A549 (cell line): Measurements from ENCODE around the gene CHIC2. TPM values are rescaled to one million over a fixed set of nuclear protein-coding genes. Genes with fewer than 3 reads are reported as not detected.

Experiments
- ATAC-seq, 2 experiments: fragments of 200-7000 bp in 1 of 2; fragments of >200 bp in 1 of 2; cut with Nextera tagmentation in 1 of 2; cut with Tn5 transposase in 1 of 2; 3 replicates each; pipeline versions ENCODE4 v1.8.0 to v1.9.1; 2018 to 2020; ENCODE audit warnings: mild to moderate bottlenecking in 1 of 2, moderate library complexity in 1 of 2
- CTCF ChIA-PET: fragments of 300-600 bp; sonication (Branson Sonifier 250); formaldehyde crosslinking; extraction: SDS; loops from one replicate; lab custom pipeline; 2021; ENCODE audit warnings: antibody characterized with exemption, inconsistent platforms; lab: Yijun Ruan, JAX
- POLR2A ChIA-PET: fragments of 350-600 bp; formaldehyde crosslinking; extraction: SDS; loops from one replicate; lab custom pipeline; 2021; ENCODE audit warnings: antibody characterized with exemption, inconsistent platforms; lab: Yijun Ruan, JAX
- DNase-seq, 2 experiments: peaks; one replicate each; pipeline versions ENCODE4 v3.0.0 to v3.0.0-alpha.2; 2011 to 2016; ENCODE audit warnings: low read depth in 1 of 2, low spot score in 1 of 2
- FAIRE-seq: peaks from 2 replicates; lab custom pipeline; 2011; peaks lifted over from hg19 to GRCh38; lab: Jason Lieb, UNC
- H3K27ac ChIP-seq, 2 experiments: fragments of >200 bp; sonication (Bioruptor Twin); formaldehyde crosslinking; 3 replicates each; pipeline ENCODE4 v1.5.1; 2016 to 2017
- H3K4me1 ChIP-seq: fragments of >200 bp; sonication (Bioruptor Twin); formaldehyde crosslinking; 3 replicates; pipeline ENCODE4 v1.6.1; 2016
- H3K4me2 ChIP-seq: fragments of >200 bp; sonication (Bioruptor Twin); formaldehyde crosslinking; 3 replicates; pipeline ENCODE4 v1.6.1; 2016
- H3K4me3 ChIP-seq: fragments of >200 bp; sonication (Bioruptor Twin); formaldehyde crosslinking; 3 replicates; pipeline ENCODE4 v1.5.1; 2016
- H3K9me3 ChIP-seq: fragments of >200 bp; sonication (Bioruptor Twin); formaldehyde crosslinking; 3 replicates; pipeline ENCODE4 v1.6.1; 2016
- ATOH8 ChIP-seq: fragments of 250-450 bp; sonication (Bioruptor Pico); IDR thresholded peaks from 2 replicates; pipeline ENCODE4 v1.5.0; 2020; ENCODE audit warnings: low read depth, mild to moderate bottlenecking, moderate library complexity
- CBX2 ChIP-seq: fragments of 200-600 bp; sonication (generic); IDR thresholded peaks from 2 replicates; pipeline ENCODE4 v1.6.1; 2016; ENCODE audit warnings: low read depth, mild to moderate bottlenecking, borderline replicate concordance
- CEBPB ChIP-seq, 2 experiments: fragments of >200 bp in 1 of 2; sonication (Bioruptor Twin) in 1 of 2; formaldehyde crosslinking in 1 of 2; IDR thresholded peaks; 2 replicates each; pipeline ENCODE4 v1.6.1; 2012 to 2016
- CHD4 ChIP-seq: fragments of 200-600 bp; sonication (generic); IDR thresholded peaks from 2 replicates; pipeline ENCODE4 v1.6.1; 2016; ENCODE audit warnings: antibody characterized with exemption, mild to moderate bottlenecking, borderline replicate concordance
- E2F6 ChIP-seq: IDR thresholded peaks from 2 replicates; pipeline ENCODE4 v1.6.1; 2012; ENCODE audit warnings: low read depth, borderline replicate concordance
- EHF ChIP-seq: fragments of 250-450 bp; sonication (Bioruptor Pico); IDR thresholded peaks from 2 replicates; pipeline ENCODE4 v1.5.0; 2020; ENCODE audit warnings: mild to moderate bottlenecking
- EP300 ChIP-seq, 2 experiments: fragments of >200 bp; sonication (Bioruptor Twin); formaldehyde crosslinking; IDR thresholded peaks; 2 replicates in 1 of 2; 3 replicates in 1 of 2; pipeline ENCODE4 v1.6.1; 2016 to 2017
- FOSL2 ChIP-seq, 2 experiments: fragments of 450-650 bp in 1 of 2; fragments of >200 bp in 1 of 2; sonication (Bioruptor Twin) in 1 of 2; formaldehyde crosslinking; IDR thresholded peaks; 2 replicates each; pipeline versions ENCODE4 v1.5.0 to v1.6.1; 2016 to 2020; ENCODE audit warnings: mild to moderate bottlenecking in 1 of 2, moderate library complexity in 1 of 2
- FOXS1 ChIP-seq: fragments of 250-450 bp; sonication (Bioruptor Pico); IDR thresholded peaks from 2 replicates; pipeline ENCODE4 v1.5.0; 2020; ENCODE audit warnings: mild to moderate bottlenecking, moderate library complexity
- GATA3 ChIP-seq: IDR thresholded peaks from 2 replicates; pipeline ENCODE4 v1.6.1; 2012; ENCODE audit warnings: borderline replicate concordance
- HDAC2 ChIP-seq: fragments of 200-600 bp; sonication (generic); IDR thresholded peaks from 2 replicates; pipeline ENCODE4 v1.6.1; 2016
- HOXB13 ChIP-seq: fragments of 250-450 bp; sonication (Bioruptor Pico); IDR thresholded peaks from 2 replicates; pipeline ENCODE4 v1.5.0; 2020; ENCODE audit warnings: low read depth, mild to moderate bottlenecking, moderate library complexity
- KDM1A ChIP-seq: fragments of 200-600 bp; sonication (generic); IDR thresholded peaks from 2 replicates; pipeline ENCODE4 v1.6.1; 2016; ENCODE audit warnings: low read depth, mild to moderate bottlenecking
- KDM5A ChIP-seq: fragments of 200-600 bp; sonication (generic); IDR thresholded peaks from 2 replicates; pipeline ENCODE4 v1.6.1; 2016; ENCODE audit warnings: antibody characterized with exemption, mild to moderate bottlenecking
- MAFK ChIP-seq: fragments of 450-650 bp; IDR thresholded peaks from 2 replicates; pipeline ENCODE4 v1.6.1; 2014; ENCODE audit not compliant: partially characterized antibody
- POLR2AphosphoS2 ChIP-seq: conservative IDR thresholded peaks from 2 replicates; pipeline ENCODE4 v1.6.1; 2012; ENCODE audit warnings: low read length, improper control_type of control experiment, inconsistent platforms
- RAD21 ChIP-seq, 2 experiments: fragments of >200 bp in 1 of 2; sonication (Bioruptor Twin) in 1 of 2; formaldehyde crosslinking in 1 of 2; IDR thresholded peaks in 1 of 2; conservative IDR thresholded peaks in 1 of 2; 2 replicates in 1 of 2; 3 replicates in 1 of 2; pipeline ENCODE4 v1.6.1; 2012 to 2018; ENCODE audit warnings: inconsistent platforms in 1 of 2
- RCOR1 ChIP-seq: fragments of 150-350 bp; IDR thresholded peaks from 2 replicates; pipeline ENCODE4 v1.6.1; 2014; ENCODE audit warnings: antibody characterized with exemption, low read length, low read depth
- REST ChIP-seq: fragments of 200-600 bp; sonication (generic); IDR thresholded peaks from 2 replicates; pipeline ENCODE4 v1.6.1; 2016; ENCODE audit warnings: antibody characterized with exemption, mild to moderate bottlenecking, moderate library complexity
- RFX5 ChIP-seq: fragments of 450-650 bp; IDR thresholded peaks from 2 replicates; pipeline ENCODE4 v1.7.1; 2014; ENCODE audit warnings: antibody characterized with exemption, mild to moderate bottlenecking, moderate library complexity
- RNF2 ChIP-seq: fragments of 200-600 bp; sonication (generic); IDR thresholded peaks from 2 replicates; pipeline ENCODE4 v1.6.1; 2016; ENCODE audit warnings: low read depth, mild to moderate bottlenecking, antibody characterized with exemption, moderate library complexity, borderline replicate concordance
- SMC3 ChIP-seq: fragments of >200 bp; sonication (Bioruptor Twin); formaldehyde crosslinking; IDR thresholded peaks from 3 replicates; pipeline ENCODE4 v1.6.1; 2018; ENCODE audit warnings: inconsistent platforms
- TFCP2L1 ChIP-seq: fragments of 250-450 bp; sonication (Bioruptor Pico); IDR thresholded peaks from 2 replicates; pipeline ENCODE4 v1.5.0; 2021; ENCODE audit warnings: mild to moderate bottlenecking
- TP53 ChIP-seq: fragments of 250-450 bp; sonication (Bioruptor Pico); IDR thresholded peaks from 2 replicates; pipeline ENCODE4 v1.5.0; 2021; ENCODE audit warnings: mild to moderate bottlenecking, moderate library complexity
- USF2 ChIP-seq: fragments of 450-650 bp; IDR thresholded peaks from 2 replicates; pipeline ENCODE4 v1.6.1; 2014; ENCODE audit warnings: antibody characterized with exemption
- ZC3H11A ChIP-seq: fragments of 450-650 bp; IDR thresholded peaks from 2 replicates; pipeline ENCODE4 v1.6.1; 2014; ENCODE audit warnings: antibody characterized with exemption, mild to moderate bottlenecking
- ZNF302 ChIP-seq: fragments of 250-450 bp; sonication (Bioruptor Pico); IDR thresholded peaks from 2 replicates; pipeline ENCODE4 v1.9.0; 2021; ENCODE audit warnings: inconsistent platforms, mild to moderate bottlenecking, moderate library complexity
- WGBS: methylation state at CpG from one replicate; pipeline ENCODE4 v1.1.6; 2017; ENCODE audit errors: missing lambda C conversion rate; 5-methylcytosine and 5-hydroxymethylcytosine counted together
- polyA plus RNA-seq, 4 experiments: library from polyadenylated mRNA; depleted of rRNA in 3 of 4; stranded (reverse); fragments of >200 nt; fragmentation: RNase III in 1 of 4; extraction: RNeasy Plus Mini Kit Qiagen cat#74134 plus additional on column Dnase treatment in 1 of 4; gene quantifications; 2 replicates in 3 of 4; 3 replicates in 1 of 4; pipeline ENCODE4 v1.2.3, GENCODE V29; 2011 to 2017

The CHIC2 gene
- polyA plus RNA-seq, 2 of the 4 experiments (the other 2 are of a cell fraction) = 5.9 to 10.1 TPM

- no peak for TF ChIP-seq RAD21 (conservative IDR thresholded peaks at IDR 0.05 in 1 of 2, IDR thresholded peaks at IDR 0.05 in 1 of 2)
- TF ChIP-seq GATA3 = no peak
- no peak for TF ChIP-seq CHD4
- TF ChIP-seq ZC3H11A = no peak
- no peak for TF ChIP-seq FOSL2 (IDR thresholded peaks at IDR 0.05)
- no peak for TF ChIP-seq FOSL2 (CRISPR knock-in tag; IDR thresholded peaks at IDR 0.05)
Measured at GRCh38 chr4:53992785-53993184, 71.6 kb downstream of the CHIC2 start (continued).

- no peak for ATAC-seq
- POLR2A ChIA-PET = no interaction called here
- CTCF ChIA-PET = interaction anchor here (1.3 kb wide), 1 partner anchor 15 kb away, joined by 3 read pairs; no protein-coding TSS in a partner anchor
- DNase-seq = no peak
- no peak for FAIRE-seq
- Histone ChIP-seq H3K4me1 (no peaks in the 10 kb centered on the region), H3K27ac (no peak overlapping the region), H3K9me3 (no peaks in the 10 kb centered on the region), H3K4me3 (no peak overlapping the region), H3K4me2 (no peak overlapping the region)
- no peak for TF ChIP-seq RCOR1
- no peak for TF ChIP-seq HOXB13
- no peak for TF ChIP-seq MAFK
- TF ChIP-seq GATA3 = no peak
- no peak for TF ChIP-seq CHD4
- TF ChIP-seq RFX5 = no peak
- TF ChIP-seq FOXS1 (CRISPR knock-in tag) = no peak
- TF ChIP-seq ZNF302 (CRISPR knock-in tag) = no peak
- TF ChIP-seq KDM1A = no peak
- TF ChIP-seq USF2 = no peak
- no peak for TF ChIP-seq KDM5A
- WGBS = 74% methylated on average over 5 of the region's 5 CpGs
Measured at GRCh38 chr4:53991821-53992220, 72.6 kb downstream of the CHIC2 start.

GRCh38 chr4:53990641-53991040 lies 73.8 kb downstream of the CHIC2 start:
- WGBS = 80% methylated on average over 4 of the region's 4 CpGs
- TF ChIP-seq GATA3 = no peak
- no peak for TF ChIP-seq CEBPB (IDR thresholded peaks at IDR 0.05)
- TF ChIP-seq RNF2 = no peak
- no peak for TF ChIP-seq POLR2AphosphoS2
- no peak for TF ChIP-seq EP300 (IDR thresholded peaks at IDR 0.05)
- TF ChIP-seq E2F6 = no peak
- no peak for TF ChIP-seq RFX5
- TF ChIP-seq ZNF302 (CRISPR knock-in tag) = no peak
- no peak for TF ChIP-seq SMC3
- TF ChIP-seq EHF (CRISPR knock-in tag) = no peak
- no peak for TF ChIP-seq CBX2
- no peak for TF ChIP-seq HDAC2
- TF ChIP-seq FOXS1 (CRISPR knock-in tag) = no peak
- no peak for TF ChIP-seq TP53 (CRISPR knock-in tag)
- TF ChIP-seq TFCP2L1 (CRISPR knock-in tag) = no peak
- TF ChIP-seq ATOH8 (CRISPR knock-in tag) = no peak
- TF ChIP-seq REST = no peak
- no peak for TF ChIP-seq CHD4
- TF ChIP-seq, all 56 proteins: peak for 0
- Histone ChIP-seq H3K4me3 (no peak overlapping the region), H3K4me1 (no peaks in the 10 kb centered on the region), H3K27ac (no peak overlapping the region), H3K9me3 (no peaks in the 10 kb centered on the region), H3K4me2 (no peak overlapping the region)
- POLR2A ChIA-PET = no interaction called here
- CTCF ChIA-PET = interaction anchor here (1.4 kb wide), 1 partner anchor 82 kb away, joined by 3 read pairs; no protein-coding TSS in a partner anchor
- FAIRE-seq (no peak), ATAC-seq (no peak), DNase-seq (no peak)
